Endothelial cell of umbilical vein (primary cell): ENCODE data around the gene ATXN7. TPM values are rescaled to one million over a fixed set of nuclear protein-coding genes. Genes with fewer than 3 reads are reported as not detected.

ENCODE experiments used
- BruUV-seq: library from RNA; stranded (reverse); fragments of 400-500 nt; replicated peaks from 2 replicates; lab custom pipeline; 2021; lab: Mats Ljungman, UMichigan
- CTCF ChIA-PET: fragments of 300-600, 350-600 bp; sonication (Branson Sonifier 250); formaldehyde crosslinking; loops from one replicate; lab custom pipeline; 2021; ENCODE audit warnings: antibody characterized with exemption, inconsistent platforms; lab: Charles Lee
- POLR2A ChIA-PET: fragments of 300-600, 350-600 bp; sonication (Branson Sonifier 250); formaldehyde crosslinking; loops from one replicate; lab custom pipeline; 2021; ENCODE audit warnings: antibody characterized with exemption, inconsistent platforms; lab: Charles Lee
- DNase-seq: peaks from one replicate; pipeline ENCODE4 v3.0.0-alpha.2; 2011; ENCODE audit warnings: low read depth, low spot score
- FAIRE-seq: peaks from 2 replicates; lab custom pipeline; 2011; peaks lifted over from hg19 to GRCh38; lab: Jason Lieb, UNC
- H2AFZ ChIP-seq: 2 replicates; pipeline ENCODE4 v1.6.0; 2012; ENCODE audit warnings: low read depth, low read length, control low read depth, inconsistent platforms
- H3K27ac ChIP-seq: 2 replicates; pipeline ENCODE4 v1.5.1; 2011; ENCODE audit warnings: low read depth, mild to moderate bottlenecking, control low read depth, low read length, moderate library complexity; ENCODE audit not compliant: insufficient read depth
- H3K27me3 ChIP-seq, 2 experiments: 2 replicates each; pipeline versions ENCODE4 v1.6.0 to v1.6.1; 2011; ENCODE audit warnings: low read length in 2 of 2, mixed read lengths in 1 of 2; ENCODE audit not compliant: control insufficient read depth in 2 of 2, insufficient read depth in 2 of 2
- H3K36me3 ChIP-seq, 2 experiments: 2 replicates in 1 of 2; 3 replicates in 1 of 2; pipeline ENCODE4 v1.5.1; 2011; ENCODE audit warnings: low read length in 2 of 2, mild to moderate bottlenecking in 1 of 2, moderate library complexity in 1 of 2; ENCODE audit not compliant: control insufficient read depth in 2 of 2, insufficient read depth in 2 of 2; ENCODE audit errors: extremely low read depth in 1 of 2
- H3K4me1 ChIP-seq: 3 replicates; pipeline ENCODE4 v1.5.1; 2011; ENCODE audit warnings: mild to moderate bottlenecking, low read length; ENCODE audit not compliant: control insufficient read depth, insufficient read depth; ENCODE audit errors: extremely low read depth
- H3K4me2 ChIP-seq: 2 replicates; pipeline ENCODE4 v1.6.1; 2011; ENCODE audit warnings: low read length, control low read depth, mixed read lengths; ENCODE audit not compliant: insufficient read depth
- H3K4me3 ChIP-seq, 3 experiments: fragments of 200-600 bp in 1 of 3; sonication (generic), shearing (Covaris generic) in 1 of 3; replicated peaks in 1 of 3; 2 replicates each; pipeline ENCODE4 v1.5.1; 2011 to 2016; ENCODE audit warnings: control low read depth in 3 of 3, low read length in 3 of 3, mild to moderate bottlenecking in 2 of 3, inconsistent platforms in 1 of 3, low read depth in 1 of 3, moderate library complexity in 1 of 3; ENCODE audit not compliant: insufficient read depth in 1 of 3
- H3K79me2 ChIP-seq: 2 replicates; pipeline ENCODE4 v1.6.0; 2012; ENCODE audit warnings: low read length, inconsistent platforms; ENCODE audit not compliant: control insufficient read depth, insufficient read depth
- H3K9ac ChIP-seq: replicated peaks from 2 replicates; pipeline ENCODE3; 2011; ENCODE audit warnings: low read length, control low read depth; ENCODE audit not compliant: insufficient read depth; ENCODE audit errors: extremely low read depth
- H3K9me1 ChIP-seq: replicated peaks from 3 replicates; pipeline ENCODE4 v1.6.0; 2011; ENCODE audit warnings: mild to moderate bottlenecking, low read length; ENCODE audit not compliant: control insufficient read depth, insufficient read depth; ENCODE audit errors: extremely low read depth
- H3K9me3 ChIP-seq: replicated peaks from 2 replicates; pipeline ENCODE4 v1.5.1; 2012; ENCODE audit warnings: low read length, inconsistent platforms; ENCODE audit not compliant: control insufficient read depth, insufficient read depth
- H4K20me1 ChIP-seq: replicated peaks from 2 replicates; pipeline ENCODE3; 2011; ENCODE audit warnings: mild to moderate bottlenecking, low read length; ENCODE audit not compliant: control insufficient read depth, insufficient read depth; ENCODE audit errors: extremely low read depth
- CTCF ChIP-seq, 2 donors: IDR thresholded peaks; 1 replicate in 1 of 2; 2 replicates in 1 of 2; pipeline ENCODE4 v1.5.1; 2011; ENCODE audit warnings: low read length in 2 of 2, mild to moderate bottlenecking in 2 of 2, moderate library complexity in 2 of 2, control low read depth in 1 of 2, inconsistent platforms in 1 of 2, low read depth in 1 of 2; ENCODE audit not compliant: insufficient read depth in 1 of 2; ENCODE audit errors: extremely low read depth in 1 of 2
- EZH2 ChIP-seq: IDR thresholded peaks from 2 replicates; pipeline ENCODE4 v1.6.1; 2012; ENCODE audit warnings: borderline replicate concordance, low read depth, mild to moderate bottlenecking, moderate library complexity, low read length, inconsistent platforms; ENCODE audit not compliant: severe bottlenecking
- FOS ChIP-seq: IDR thresholded peaks from 2 replicates; pipeline ENCODE4 v1.6.1; 2011; ENCODE audit warnings: mild to moderate bottlenecking, low read length, moderate library complexity, borderline replicate concordance; ENCODE audit not compliant: insufficient read depth
- GATA2 ChIP-seq: IDR thresholded peaks from 2 replicates; pipeline ENCODE4 v1.7.0; 2011; ENCODE audit warnings: low read depth, mild to moderate bottlenecking, moderate library complexity, mixed read lengths, low read length; ENCODE audit not compliant: insufficient read length, insufficient read depth
- JUN ChIP-seq: IDR thresholded peaks from 2 replicates; pipeline ENCODE4 v1.6.1; 2011; ENCODE audit warnings: borderline replicate concordance, low read depth; ENCODE audit not compliant: insufficient read length, insufficient read depth
- MAX ChIP-seq: IDR thresholded peaks from 2 replicates; pipeline ENCODE4 v1.6.1; 2011; ENCODE audit not compliant: insufficient read depth, insufficient read length
- MYC ChIP-seq: IDR thresholded peaks from one replicate; pipeline ENCODE4 v1.6.1; 2011; ENCODE audit warnings: mild to moderate bottlenecking, low read depth, low read length
- POLR2A ChIP-seq: IDR thresholded peaks from 2 replicates; pipeline ENCODE4 v1.6.1; 2012; ENCODE audit warnings: low read depth, mild to moderate bottlenecking, control low read depth, low read length
- POLR2AphosphoS5 ChIP-seq: IDR thresholded peaks from 2 replicates; pipeline ENCODE4 v1.6.1; 2012; ENCODE audit warnings: low read depth, mild to moderate bottlenecking, control low read depth, low read length, moderate library complexity; ENCODE audit not compliant: insufficient read depth
- dilution Hi-C: fragments of 300-500 bp; cut with MboI; formaldehyde crosslinking; loops from one replicate; pipeline ENCODE4 v1.15.0; 2019; ENCODE audit warnings: low sequenced_read_pairs; ENCODE audit not compliant: extremely low pct_ligation_motif_present
- intact Hi-C: fragments of 100-400 bp; cut with micrococcal nuclease; formaldehyde crosslinking; loops from one replicate; pipeline ENCODE4 v1.10.0; 2022
- polyA plus RNA-seq, 4 experiments: library from polyadenylated mRNA; depleted of rRNA in 3 of 4; stranded (reverse) in 3 of 4; unstranded in 1 of 4; fragments of >200 nt; gene quantifications; 2 replicates each; pipeline versions ENCODE4 v1.2.1 to v1.2.3, GENCODE V29; 2011 to 2012; ENCODE audit warnings: missing spikeins in 1 of 4
- total RNA-seq: library from RNA; stranded (reverse); gene quantifications from 2 replicates; pipeline ENCODE4 v1.2.3, GENCODE V29; 2021

Gene ATXN7
- total and polyA plus RNA-seq, 2 donors (not counting 3 experiments of a cell fraction or from before 2014, with no cell fraction given) = 21.2 to 34.7 TPM

GRCh38 chr3:63832395-63832794 lies 31.3 kb upstream of the ATXN7 start:
- H2AFZ ChIP-seq = no peak overlapping the region

More at GRCh38 chr3:63832395-63832794, 31.3 kb upstream of the ATXN7 start:
- H3K27ac ChIP-seq = no peak overlapping the region
- H4K20me1 ChIP-seq = no peaks in the 10 kb centered on the region
- no peak for FAIRE-seq
- TF ChIP-seq POLR2A (no peak), MYC (no peak), FOS (no peak), JUN (no peak), POLR2AphosphoS5 (no peak), CTCF (IDR thresholded peaks at IDR 0.05; ENCODE audit: extremely low read depth in 1 of 2, insufficient read depth in 1 of 2, low read depth in 1 of 2, low read length in 2 of 2) (no peak), MAX (no peak), EZH2 (no peak), GATA2 (no peak)
- no peak overlapping the region for H3K9ac ChIP-seq
- no peaks in the 10 kb centered on the region for H3K79me2 ChIP-seq
- intact Hi-C loops (no loop called here), dilution Hi-C loops (no loop called here)
- no peaks in the 10 kb centered on the region for H3K9me1 ChIP-seq
- no peak overlapping the region for H3K4me3 ChIP-seq
- no peak for DNase-seq
- CTCF ChIA-PET = interaction anchor here (1.5 kb wide), 1 partner anchor 191 kb away, joined by 3 read pairs; the partner anchor contains the start of gene PSMD6
- no peak overlapping the region for H3K4me2 ChIP-seq
- no peaks in the 10 kb centered on the region for H3K27me3 ChIP-seq
- H3K9me3 ChIP-seq = no peaks in the 10 kb centered on the region
- peaks cover 0 to 6% of the 10 kb centered on the region in 2 experiments for H3K36me3 ChIP-seq
- no peaks in the 10 kb centered on the region for H3K4me1 ChIP-seq
- BruUV-seq = no TSS peak
- POLR2A ChIA-PET = no interaction called here
